Fibroblast of upper back skin (primary cell): Measurements from ENCODE around the gene CROCC.
A peak's percentile ranks its signal among the peaks of the same experiment; 100 is the strongest.

Source experiments
- DNase-seq: peaks from one replicate; pipeline ENCODE4 v3.0.0-alpha.2; 2013

The CROCC gene

GRCh38 chr1:16988210-16988609, 66.5 kb downstream of the CROCC start:
- DNase-seq = no peak

DNA sequence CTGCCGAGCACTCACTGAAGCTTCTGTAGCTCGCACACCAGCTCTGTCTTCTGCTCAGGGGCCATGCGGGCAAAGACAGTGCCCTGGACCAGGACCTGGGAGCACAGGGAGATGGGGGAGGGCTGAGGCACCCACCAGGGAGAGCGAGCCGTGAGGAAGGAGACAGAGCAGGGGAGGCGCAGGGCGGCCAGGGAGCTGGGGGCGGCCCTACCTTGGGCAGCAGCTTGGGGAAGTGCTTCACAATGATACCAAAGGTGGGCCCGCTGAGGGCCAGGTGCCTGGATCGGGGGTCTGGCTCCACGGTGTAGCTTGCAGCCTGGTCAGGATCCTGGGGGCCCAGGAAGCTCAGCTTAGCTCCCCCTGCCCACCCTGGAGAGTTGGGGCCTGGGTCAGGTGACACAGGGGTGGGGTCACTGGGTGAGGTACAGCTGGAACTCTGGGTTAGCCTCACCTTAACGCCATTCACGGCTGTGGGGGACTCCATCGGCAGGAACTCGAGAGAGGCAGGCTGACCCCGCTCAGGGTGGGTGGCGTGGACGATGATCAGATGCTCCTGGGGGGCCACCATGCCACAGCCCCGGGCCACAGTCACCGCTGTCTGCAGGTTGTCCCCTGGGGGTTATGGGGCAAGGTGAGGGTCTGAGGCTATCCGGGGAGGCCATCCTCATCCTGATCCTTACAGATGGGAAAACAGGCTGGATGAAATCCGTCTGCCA, 68.1 kb downstream of the CROCC start:
- DNase-seq = no peak

GRCh38 chr1:16991571-16991970, 69.8 kb downstream of the CROCC start:
- no peak for DNase-seq

GRCh38 chr1:16992102-16992501, 70.4 kb downstream of the CROCC start:
- no peak for DNase-seq

DNA sequence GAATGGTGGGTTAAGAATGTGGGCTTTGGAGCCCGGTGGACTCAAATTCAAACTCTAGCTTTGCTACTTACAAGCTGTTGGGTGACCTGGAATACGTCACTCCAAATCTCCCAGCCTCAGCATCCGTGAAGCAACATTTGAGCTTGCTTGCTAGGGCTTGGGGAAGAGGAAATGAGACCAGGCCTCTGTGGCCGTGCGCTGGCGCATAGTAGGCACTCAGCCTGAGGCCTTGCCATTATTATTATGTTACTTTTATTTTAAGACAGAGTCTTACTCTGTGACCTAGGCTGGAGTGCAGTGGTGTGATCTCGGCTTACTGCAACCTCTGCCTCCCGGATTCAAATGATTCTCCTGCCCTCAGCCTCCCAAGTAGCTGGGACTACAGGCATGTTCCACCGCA, 70.9 kb downstream of the CROCC start:
- DNase-seq = no peak

- no peak for DNase-seq
These were observed 71.8 kb downstream of the CROCC start for GRCh38 chr1:16993521-16994038.

DNA sequence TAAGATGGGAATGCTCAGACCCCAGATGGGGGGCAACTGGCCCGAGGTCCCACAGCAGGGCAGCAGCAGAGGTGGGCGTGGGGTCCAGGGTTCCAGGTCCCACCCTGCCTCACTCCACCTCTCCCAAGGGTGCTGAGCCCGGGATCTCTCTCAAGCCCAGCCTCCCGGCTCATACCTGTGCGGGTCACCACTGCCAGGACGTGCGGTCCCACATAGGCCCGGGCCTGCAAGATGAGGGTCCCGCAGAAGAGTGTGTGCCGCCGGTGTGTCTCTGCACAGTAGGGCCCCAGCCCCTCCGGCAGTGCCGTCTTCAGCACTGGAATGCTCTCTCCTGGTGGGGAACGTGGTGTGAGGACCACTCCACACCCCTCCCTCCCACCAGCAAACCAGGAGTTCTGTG, 75.1 kb downstream of the CROCC start:
- DNase-seq = no peak

- DNase-seq = peak; percentile 23
These were observed 76.9 kb downstream of the CROCC start for GRCh38 chr1:16998589-16998988.

DNA sequence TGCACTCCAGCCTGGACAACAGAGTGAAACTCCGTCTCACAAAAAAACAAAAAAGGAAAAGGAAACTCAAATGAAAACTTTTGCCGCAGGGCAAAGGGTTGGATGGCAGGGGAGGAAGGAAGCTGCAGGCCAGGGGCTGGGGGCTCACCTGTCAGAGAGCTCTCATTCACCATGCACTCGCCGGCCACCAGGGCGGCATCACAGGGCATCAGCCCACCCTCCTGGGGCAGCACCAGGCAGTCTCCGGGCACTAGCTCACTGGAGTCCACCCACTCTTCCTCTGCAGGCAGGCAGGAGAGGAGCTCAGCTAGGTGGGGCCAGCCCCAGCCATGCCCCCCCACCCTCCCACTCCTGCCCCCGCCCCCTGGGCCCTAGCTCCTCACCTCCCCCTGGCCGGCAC, 78.1 kb downstream of the CROCC start:
- no peak for DNase-seq

- DNase-seq = no peak
These were observed 80.2 kb downstream of the CROCC start for GRCh38 chr1:17001760-17002523.

DNA sequence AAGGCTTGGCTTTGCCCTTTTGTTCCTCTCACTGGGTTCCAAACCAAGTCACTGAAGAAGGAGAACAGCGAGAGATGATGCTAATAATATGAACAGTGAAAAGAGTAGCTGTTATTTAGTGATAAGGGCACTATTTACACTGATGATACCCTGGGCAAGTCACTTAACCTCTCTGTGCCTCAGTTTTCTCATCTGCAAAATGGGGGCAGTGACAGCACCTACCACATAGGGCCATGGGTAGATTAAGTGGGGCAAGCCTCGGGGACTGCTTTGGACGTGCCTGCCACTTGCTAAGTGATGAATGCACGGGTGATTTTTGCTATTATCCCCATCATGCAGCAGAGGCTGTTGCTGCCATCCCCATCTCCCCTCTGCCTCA, 80.8 kb downstream of the CROCC start:
- no peak for DNase-seq

DNA sequence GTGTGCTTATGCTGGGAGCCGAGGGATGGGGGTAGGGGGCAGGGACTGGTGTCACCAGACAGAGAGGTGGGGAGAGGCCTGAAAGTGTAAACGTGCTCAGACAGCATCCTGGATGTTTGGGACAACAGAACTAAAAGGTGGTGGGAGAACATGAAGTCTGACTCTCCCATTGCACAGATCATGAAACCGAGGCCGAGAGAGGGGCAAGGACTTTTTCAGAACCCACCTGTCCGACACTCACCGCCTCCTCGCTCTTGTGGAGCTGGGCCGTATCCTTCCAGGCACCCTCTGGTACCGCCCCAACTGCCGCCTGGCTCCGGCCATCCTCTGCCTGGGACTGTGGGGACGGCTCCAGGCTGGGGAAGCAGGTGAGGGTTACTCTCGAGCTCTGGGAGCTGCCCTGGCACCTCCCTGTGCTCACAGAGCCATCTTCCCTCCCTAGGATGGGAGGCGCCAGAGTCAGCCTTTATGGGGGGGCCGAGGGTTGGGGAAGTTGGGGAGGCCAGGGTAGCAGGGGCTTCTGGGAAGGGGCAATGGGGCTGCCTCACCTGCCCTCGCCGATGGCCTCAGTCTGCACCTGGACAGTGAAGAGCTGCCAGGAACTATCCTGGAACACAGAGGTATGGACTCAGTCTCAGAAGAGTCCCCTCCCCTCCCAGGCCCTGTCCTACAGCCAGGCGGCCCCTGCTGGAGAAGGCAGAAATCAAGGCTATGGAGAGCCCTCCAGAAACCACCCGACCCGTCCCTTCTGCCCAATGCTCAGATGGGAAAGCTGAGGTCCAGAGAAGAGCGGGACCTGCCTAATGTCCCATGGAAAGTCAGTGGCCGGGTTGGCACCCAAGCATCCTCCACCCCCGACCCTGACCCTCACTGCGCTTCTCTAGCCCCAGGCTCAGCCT, 83.0 kb downstream of the CROCC start:
- DNase-seq = no peak

DNA sequence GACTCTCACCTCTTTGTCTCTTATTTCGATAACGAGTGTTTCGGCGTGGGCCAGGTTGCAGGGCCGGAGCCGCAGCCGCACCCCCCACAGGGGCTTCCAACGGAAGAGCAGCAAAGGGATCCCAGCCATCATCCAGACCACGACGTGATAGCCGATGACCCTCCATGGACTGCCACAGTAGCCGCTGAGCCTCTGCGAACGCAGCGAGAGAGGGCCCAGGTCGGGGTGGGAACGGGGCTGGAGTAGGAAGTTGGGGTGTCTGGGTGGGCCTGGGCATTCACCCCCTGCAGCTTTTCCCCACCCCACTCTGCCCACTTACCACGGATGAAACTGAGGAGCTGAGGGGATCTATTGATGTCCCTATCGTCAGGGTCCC, 83.6 kb downstream of the CROCC start:
- DNase-seq = no peak

- no peak for DNase-seq
These were observed 85.4 kb downstream of the CROCC start for GRCh38 chr1:17007121-17007520.

- DNase-seq = no peak
These were observed 86.6 kb downstream of the CROCC start for GRCh38 chr1:17008208-17008855.

DNA sequence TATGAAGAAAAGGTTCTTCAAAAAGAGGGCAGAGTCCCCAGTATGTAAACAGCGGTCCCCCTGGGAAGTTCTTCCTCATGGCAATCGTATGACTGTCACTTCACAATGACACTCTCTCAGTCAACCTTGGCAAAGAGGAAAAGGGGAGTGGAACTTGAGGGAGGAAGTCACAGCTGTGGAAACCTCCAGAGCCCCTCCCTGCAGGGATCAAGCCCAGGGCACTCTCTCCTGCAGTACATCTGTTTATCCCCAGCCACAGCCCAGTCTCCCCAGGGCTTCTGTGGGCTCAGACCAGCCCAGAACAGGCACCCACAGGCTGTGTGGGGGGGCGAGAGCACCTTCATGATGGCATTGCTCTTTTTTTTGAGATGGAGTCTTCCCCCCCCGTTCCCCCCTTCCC, 88.0 kb downstream of the CROCC start:
- no peak for DNase-seq

DNA sequence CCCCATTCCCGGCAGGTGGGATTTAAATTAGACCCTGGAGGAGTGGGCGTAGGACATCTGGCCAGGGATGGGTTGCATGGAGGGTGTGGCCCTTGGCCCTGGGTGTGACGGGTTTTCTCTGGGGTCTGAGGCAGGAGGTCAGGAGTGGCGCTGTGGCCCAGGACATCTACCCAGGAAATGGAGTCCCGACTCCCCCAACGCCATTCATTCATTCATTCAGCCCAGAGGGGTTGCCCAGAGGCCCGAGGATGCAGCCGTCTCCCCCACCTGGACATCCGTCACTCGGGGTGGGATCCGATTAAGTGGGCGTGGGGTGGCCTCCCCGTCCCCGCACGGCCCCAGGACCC, 89.3 kb downstream of the CROCC start:
- DNase-seq = no peak

- DNase-seq = peak; percentile 56
These were observed 89.9 kb downstream of the CROCC start, which contains the start of gene ATP13A2 for GRCh38 chr1:17011439-17012307. TSS of gene ATP13A2 (minus strand) at chr1:17011928. CDS start at chr1:17011738, 190 bp downstream.

- peak; percentile 68 for DNase-seq
These were observed 91.2 kb downstream of the CROCC start for GRCh38 chr1:17012775-17013490.

GRCh38 chr1:17013491-17014320, 92.0 kb downstream of the CROCC start:
- DNase-seq = peak; percentile 40
